GM18951 (cell line): Measurements from ENCODE around the gene SRSF1.

Source experiments
- POLR2A ChIP-seq: IDR thresholded peaks from 4 replicates; pipeline ENCODE4 v1.6.1; 2011; ENCODE audit warnings: mild to moderate bottlenecking; ENCODE audit not compliant: insufficient read length, insufficient read depth; ENCODE audit errors: extremely low read depth
- in situ Hi-C: fragments of 300-500 bp; cut with MboI; formaldehyde crosslinking; loops from one replicate; pipeline ENCODE4 v1.12.0; 2022; ENCODE audit warnings: low sequenced_read_pairs, mixed read lengths, inconsistent platforms; ENCODE audit not compliant: unreplicated experiment

Gene SRSF1

GRCh38 chr17:58043221-58044181 lies 36.5 kb upstream of the SRSF1 start:
- TF ChIP-seq POLR2A, result no peak

DNA sequence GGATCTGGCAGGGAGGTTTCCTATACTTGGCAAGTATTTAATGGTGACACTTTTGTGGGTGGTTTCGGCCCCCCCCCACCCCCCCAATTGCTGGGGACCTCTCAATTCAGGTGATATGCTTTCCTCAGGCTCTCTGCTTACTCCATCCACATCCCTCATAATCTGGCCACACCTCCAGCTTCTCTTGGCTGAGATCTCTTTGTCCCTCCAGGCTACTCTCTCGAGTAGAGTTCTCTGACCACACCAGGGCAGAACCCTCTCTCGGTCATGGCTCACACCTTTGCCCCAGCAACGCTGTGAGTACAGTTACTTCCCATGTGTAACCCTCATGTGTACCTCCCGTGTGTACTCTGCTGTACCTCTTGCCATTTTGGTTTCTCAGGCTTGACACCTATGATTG lies 34.1 kb upstream of the SRSF1 start:
- TF ChIP-seq POLR2A, result no peak
- in situ Hi-C loops, result no loop called here

More at GRCh38 chr17:58043221-58044181, 36.5 kb upstream of the SRSF1 start:
- in situ Hi-C loops, result no loop called here

- in situ Hi-C loops, result no loop called here
These were observed 33.3 kb upstream of the SRSF1 start for GRCh38 chr17:58040386-58040785.

GRCh38 chr17:58039975-58040374 lies 32.9 kb upstream of the SRSF1 start:
- no peak for TF ChIP-seq POLR2A
- in situ Hi-C loops, result no loop called here

More at GRCh38 chr17:58040386-58040785, 33.3 kb upstream of the SRSF1 start:
- TF ChIP-seq POLR2A, result no peak

DNA sequence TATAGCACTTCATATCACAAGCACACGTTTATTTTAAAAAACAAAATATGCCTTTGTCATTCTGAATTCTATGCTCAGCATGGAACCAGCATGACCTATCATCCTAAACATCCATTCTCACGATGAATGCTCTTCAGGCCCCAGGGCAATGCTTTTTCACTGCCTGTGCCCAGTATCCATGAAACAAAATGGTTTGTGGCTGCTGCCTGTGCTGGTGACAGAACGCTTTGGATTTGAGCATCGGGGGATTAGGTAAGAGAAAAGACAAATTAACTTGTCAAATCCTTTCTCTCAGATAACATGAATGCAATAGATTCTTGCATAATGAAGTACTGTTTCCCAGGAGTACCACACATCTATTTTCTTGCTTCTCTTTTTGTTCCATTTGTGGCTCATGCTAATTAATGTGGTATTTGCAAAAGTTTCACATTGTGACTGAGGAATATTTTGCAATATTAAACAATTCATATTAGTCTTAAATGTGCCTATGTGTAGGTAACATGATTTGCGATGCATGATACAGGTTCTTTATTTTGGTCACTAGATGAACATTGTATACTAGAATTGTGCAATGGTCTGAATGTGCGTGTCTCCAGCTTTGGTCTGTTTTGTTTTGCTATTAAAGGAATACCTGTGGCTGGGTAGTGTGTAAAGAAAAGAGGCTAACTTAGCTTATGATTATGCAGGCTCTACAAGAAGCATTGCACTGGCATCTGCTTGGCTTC lies 25.8 kb upstream of the SRSF1 start:
- no peak for TF ChIP-seq POLR2A
- in situ Hi-C loops, result no loop called here

DNA sequence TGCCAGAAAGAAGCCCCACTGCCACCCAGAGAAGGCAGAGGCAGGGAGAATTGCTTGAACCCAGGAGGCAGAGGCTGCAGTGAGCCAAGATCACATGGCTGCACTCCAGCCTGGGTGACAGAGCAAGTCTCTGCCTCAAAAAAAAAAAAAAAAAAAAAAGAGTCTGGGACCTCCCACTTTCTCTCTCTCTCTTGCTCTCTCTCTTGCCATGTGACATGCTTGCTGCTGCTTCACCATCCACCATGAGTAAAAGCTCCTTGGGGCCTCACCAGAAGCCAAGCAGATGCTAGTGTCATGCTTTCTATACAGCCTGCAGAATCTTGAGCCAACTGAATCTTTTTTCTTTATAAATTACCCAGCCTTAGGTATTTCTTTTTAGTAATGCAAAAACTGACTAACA lies 21.5 kb upstream of the SRSF1 start:
- in situ Hi-C loops, result no loop called here
- TF ChIP-seq POLR2A, result no peak

DNA sequence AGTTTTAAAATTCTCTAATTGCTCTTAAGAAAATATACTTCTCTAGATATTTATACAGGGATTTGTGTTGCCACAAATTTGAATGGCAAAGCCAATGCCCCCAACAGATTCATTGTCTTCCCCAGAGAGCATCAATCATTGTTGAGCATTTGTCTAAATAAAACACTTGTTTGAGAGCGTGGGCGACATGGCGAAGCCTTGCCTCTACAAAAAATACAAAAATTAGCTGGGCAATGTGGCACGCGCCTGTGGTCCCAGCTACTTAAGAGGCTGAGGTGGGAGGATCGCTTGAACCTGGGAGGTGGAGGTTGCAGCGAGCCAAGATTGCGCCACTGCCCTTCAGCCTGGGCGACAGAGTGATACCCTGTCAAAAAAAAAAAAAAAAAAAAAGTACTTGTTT lies 13.4 kb upstream of the SRSF1 start:
- in situ Hi-C loops, result no loop called here
- TF ChIP-seq POLR2A, result no peak

DNA sequence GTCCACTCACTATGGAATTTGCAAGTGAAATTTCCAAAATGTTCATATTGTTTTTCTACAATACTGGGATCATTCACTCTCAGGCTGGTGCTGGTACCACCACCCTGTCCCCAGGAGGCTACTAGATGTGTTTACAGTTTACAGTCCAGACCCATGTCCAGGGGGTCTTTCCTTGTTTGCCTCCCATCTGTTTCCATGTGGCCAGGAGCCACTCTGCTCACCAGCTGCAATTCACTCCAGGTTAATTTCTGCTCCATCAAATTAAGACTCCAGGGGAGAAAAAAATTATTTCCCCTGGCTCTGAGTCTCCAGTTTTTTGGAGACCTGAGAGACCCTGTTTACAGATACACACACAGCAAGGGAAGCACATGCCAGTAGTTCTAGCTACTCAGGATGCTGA lies 12.5 kb upstream of the SRSF1 start:
- TF ChIP-seq POLR2A, result no peak
- in situ Hi-C loops, result no loop called here

GRCh38 chr17:58019039-58019438 lies 12.0 kb upstream of the SRSF1 start:
- in situ Hi-C loops, result no loop called here
- no peak for TF ChIP-seq POLR2A

- no peak for TF ChIP-seq POLR2A
- in situ Hi-C loops, result no loop called here
These were observed 3.2 kb upstream of the SRSF1 start for GRCh38 chr17:58010067-58010799.

- in situ Hi-C loops, result loop anchor here (10.0 kb wide), 1 partner anchor 113 kb away; no protein-coding TSS in a partner anchor
These were observed 998 bp upstream of the SRSF1 start for GRCh38 chr17:58007781-58008706.

DNA sequence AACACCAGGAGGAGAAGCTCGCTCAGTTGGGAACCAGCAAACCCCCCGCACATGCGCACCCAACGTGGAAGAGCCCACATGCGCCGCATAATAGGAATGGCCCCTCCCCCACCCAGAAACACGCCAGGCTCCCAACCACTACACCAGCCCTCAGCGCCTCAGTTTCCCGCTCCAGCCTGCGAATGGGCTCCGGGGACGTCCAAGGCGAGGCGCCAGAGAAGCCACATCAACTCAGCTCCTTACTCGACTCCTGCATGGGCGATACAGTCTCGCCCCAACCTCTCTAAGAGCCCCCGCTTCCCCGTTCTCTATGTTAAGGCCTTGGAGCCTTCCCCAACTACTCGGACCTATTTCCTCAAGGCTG lies 504 bp downstream of the SRSF1 start:
- in situ Hi-C loops, result loop anchor here (10.0 kb wide), 1 partner anchor 112 kb away; no protein-coding TSS in a partner anchor
- no peak for TF ChIP-seq POLR2A

More at GRCh38 chr17:58007781-58008706, 998 bp upstream of the SRSF1 start:
- TF ChIP-seq POLR2A, result peak; percentile 51
